Astrocyte of the hippocampus (primary cell): ENCODE results near the gene KRT3.
A peak's percentile ranks its signal among the peaks of the same experiment; 100 is the strongest.
"Not testable (repeated sequence)": the region's sequence is repeated elsewhere in the genome, so short reads cannot be mapped to it uniquely, and the experiment has no call there.

Experiments
- DNase-seq: peaks from one replicate; pipeline ENCODE4 v3.0.0; 2011; ENCODE audit warnings: low read depth, low spot score

The KRT3 gene

GRCh38 chr12:52798003-52798670 is 2.2 kb upstream of the KRT3 start:
- no peak for DNase-seq

- DNase-seq: no peak
Measured at GRCh38 chr12:52797529-52797894, 1.6 kb upstream of the KRT3 start.

GRCh38 chr12:52796839-52797528 is 1.1 kb upstream of the KRT3 start:
- no peak for DNase-seq

GRCh38 chr12:52796429-52796794 is 495 bp upstream of the KRT3 start:
- no peak for DNase-seq

- DNase-seq: not testable (repeated sequence)
Measured at GRCh38 chr12:52795332-52795674, 614 bp downstream of the KRT3 start.

- DNase-seq: no peak
Measured at GRCh38 chr12:52794479-52795331, 1.2 kb downstream of the KRT3 start.

- no peak for DNase-seq
Measured at GRCh38 chr12:52792185-52793029, 3.5 kb downstream of the KRT3 start.

- no peak for DNase-seq
Measured at GRCh38 chr12:52791271-52792184, 4.4 kb downstream of the KRT3 start.

- no peak for DNase-seq
Measured at GRCh38 chr12:52790427-52791270, 5.3 kb downstream of the KRT3 start.

GRCh38 chr12:52789637-52790426 is 6.1 kb downstream of the KRT3 start:
- peak; percentile 4 for DNase-seq

- DNase-seq: no peak
Measured at GRCh38 chr12:52788876-52789636, 6.9 kb downstream of the KRT3 start.

GRCh38 chr12:52788192-52788875 is 7.6 kb downstream of the KRT3 start:
- no peak for DNase-seq

GRCh38 chr12:52787324-52788191 is 8.4 kb downstream of the KRT3 start:
- no peak for DNase-seq

- DNase-seq: no peak
Measured at GRCh38 chr12:52784909-52785308, 11.0 kb downstream of the KRT3 start.

- DNase-seq: no peak
Measured at GRCh38 chr12:52783563-52784316, 12.2 kb downstream of the KRT3 start.

GRCh38 chr12:52782502-52782901 is 13.4 kb downstream of the KRT3 start:
- no peak for DNase-seq
